ENCODE results near the gene TNS3. TPM values are rescaled to one million over a fixed set of nuclear protein-coding genes. Genes with fewer than 3 reads are reported as not detected.

Gene TNS3
- total and polyA plus RNA-seq, 2 of the 13 experiments (the other 11 are each of a cell fraction or from before 2014, with no cell fraction given) = 52.9 to 55.7 TPM

- TF ChIP-seq, protein P1, sequence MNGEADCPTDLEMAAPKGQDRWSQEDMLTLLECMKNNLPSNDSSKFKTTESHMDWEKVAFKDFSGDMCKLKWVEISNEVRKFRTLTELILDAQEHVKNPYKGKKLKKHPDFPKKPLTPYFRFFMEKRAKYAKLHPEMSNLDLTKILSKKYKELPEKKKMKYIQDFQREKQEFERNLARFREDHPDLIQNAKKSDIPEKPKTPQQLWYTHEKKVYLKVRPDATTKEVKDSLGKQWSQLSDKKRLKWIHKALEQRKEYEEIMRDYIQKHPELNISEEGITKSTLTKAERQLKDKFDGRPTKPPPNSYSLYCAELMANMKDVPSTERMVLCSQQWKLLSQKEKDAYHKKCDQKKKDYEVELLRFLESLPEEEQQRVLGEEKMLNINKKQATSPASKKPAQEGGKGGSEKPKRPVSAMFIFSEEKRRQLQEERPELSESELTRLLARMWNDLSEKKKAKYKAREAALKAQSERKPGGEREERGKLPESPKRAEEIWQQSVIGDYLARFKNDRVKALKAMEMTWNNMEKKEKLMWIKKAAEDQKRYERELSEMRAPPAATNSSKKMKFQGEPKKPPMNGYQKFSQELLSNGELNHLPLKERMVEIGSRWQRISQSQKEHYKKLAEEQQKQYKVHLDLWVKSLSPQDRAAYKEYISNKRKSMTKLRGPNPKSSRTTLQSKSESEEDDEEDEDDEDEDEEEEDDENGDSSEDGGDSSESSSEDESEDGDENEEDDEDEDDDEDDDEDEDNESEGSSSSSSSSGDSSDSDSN (CRISPR knock-in tag; IDR thresholded peaks at IDR 0.05) = peak; percentile 82
- TF ChIP-seq TP53 (CRISPR knock-in tag; conservative IDR thresholded peaks at IDR 0.05) = no peak
- no peak for TF ChIP-seq CREBL2 (CRISPR knock-in tag; IDR thresholded peaks at IDR 0.05; ENCODE audit: borderline replicate concordance)
- TF ChIP-seq SIX4 (CRISPR knock-in tag; IDR thresholded peaks at IDR 0.05) = no peak
- TF ChIP-seq SOX5 (CRISPR knock-in tag; IDR thresholded peaks at IDR 0.05; ENCODE audit: borderline replicate concordance) = peak; percentile 77; the same call in 1 of the 2 replicates
- TF ChIP-seq SNAI1 (CRISPR knock-in tag; IDR thresholded peaks at IDR 0.05; ENCODE audit: borderline replicate concordance) = peak; percentile 10; the same call in 1 of the 2 replicates
- TF ChIP-seq ZFP90 (CRISPR knock-in tag; IDR thresholded peaks at IDR 0.05; ENCODE audit: borderline replicate concordance) = peak; percentile 39
- no peak for TF ChIP-seq ZFP36L1 (CRISPR knock-in tag; IDR thresholded peaks at IDR 0.05)
- TF ChIP-seq KLF9 (CRISPR knock-in tag; IDR thresholded peaks at IDR 0.05; ENCODE audit: low read depth) = no peak
- peak; percentile 3; the same call in 1 of the 2 replicates for TF ChIP-seq SMC3 (IDR thresholded peaks at IDR 0.05; ENCODE audit: low read length)
- TF ChIP-seq HCFC1 (IDR thresholded peaks at IDR 0.05; ENCODE audit: low read depth, low read length) = no peak
- TF ChIP-seq POLR2AphosphoS5 (IDR thresholded peaks at IDR 0.05; ENCODE audit: low read depth, low read length) = no peak
- TF ChIP-seq YEATS2 (CRISPR knock-in tag; IDR thresholded peaks at IDR 0.05; ENCODE audit: borderline replicate concordance) = no peak
- TF ChIP-seq IRF1 (CRISPR knock-in tag; IDR thresholded peaks at IDR 0.05; ENCODE audit: low read depth) = 0 out of 2 replicates have a peak, but pooled peaks have one; percentile 50
- TF ChIP-seq, protein P2, sequence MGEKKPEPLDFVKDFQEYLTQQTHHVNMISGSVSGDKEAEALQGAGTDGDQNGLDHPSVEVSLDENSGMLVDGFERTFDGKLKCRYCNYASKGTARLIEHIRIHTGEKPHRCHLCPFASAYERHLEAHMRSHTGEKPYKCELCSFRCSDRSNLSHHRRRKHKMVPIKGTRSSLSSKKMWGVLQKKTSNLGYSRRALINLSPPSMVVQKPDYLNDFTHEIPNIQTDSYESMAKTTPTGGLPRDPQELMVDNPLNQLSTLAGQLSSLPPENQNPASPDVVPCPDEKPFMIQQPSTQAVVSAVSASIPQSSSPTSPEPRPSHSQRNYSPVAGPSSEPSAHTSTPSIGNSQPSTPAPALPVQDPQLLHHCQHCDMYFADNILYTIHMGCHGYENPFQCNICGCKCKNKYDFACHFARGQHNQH (CRISPR knock-in tag; IDR thresholded peaks at IDR 0.05) = peak; percentile 53
- 0 out of 2 replicates have a peak, but pooled peaks have one; percentile 75 for TF ChIP-seq ZNF343 (CRISPR knock-in tag; IDR thresholded peaks at IDR 0.05)
- no peak for TF ChIP-seq ZNF589 (CRISPR knock-in tag; conservative IDR thresholded peaks at IDR 0.05)
- no peak for TF ChIP-seq ZMYM2 (CRISPR knock-in tag; IDR thresholded peaks at IDR 0.05)
- TF ChIP-seq TOE1 (CRISPR knock-in tag; IDR thresholded peaks at IDR 0.05) = no peak
- peak; percentile 54 for TF ChIP-seq GABPB1 (CRISPR knock-in tag; IDR thresholded peaks at IDR 0.05)
- peak; percentile 78 for TF ChIP-seq DPF2 (CRISPR knock-in tag; IDR thresholded peaks at IDR 0.05; ENCODE audit: borderline replicate concordance, low read depth)
- 0 out of 2 replicates have a peak, but pooled peaks have one; percentile 11 for TF ChIP-seq GLI4 (CRISPR knock-in tag; IDR thresholded peaks at IDR 0.05; ENCODE audit: borderline replicate concordance)
- no peak; the same call in 1 of the 2 replicates for TF ChIP-seq ZBTB26 (CRISPR knock-in tag; IDR thresholded peaks at IDR 0.05; ENCODE audit: borderline replicate concordance)
- TF ChIP-seq ZNF557 (CRISPR knock-in tag; IDR thresholded peaks at IDR 0.05) = no peak
- TF ChIP-seq ZMAT3 (CRISPR knock-in tag; conservative IDR thresholded peaks at IDR 0.05) = peak; percentile 73; the same call in 1 of the 2 replicates
Observed at GRCh38 chr7:47571331-47572093, 10.4 kb downstream of the TNS3 start (continued).

Measured in HepG2 (cell line).